HFF-Myc (cell line): ENCODE results near the gene NELL1.

ENCODE experiments used
- DNase-seq: peaks from one replicate; pipeline ENCODE4 v3.0.0-alpha.2; 2011; ENCODE audit warnings: low read depth; ENCODE audit errors: extremely low read depth
- H3K4me3 ChIP-seq: replicated peaks from 2 replicates; pipeline ENCODE4 v1.5.1; 2011; ENCODE audit warnings: low read depth, mild to moderate bottlenecking, control low read depth, low read length
- CTCF ChIP-seq: IDR thresholded peaks from 2 replicates; pipeline ENCODE4 v1.5.1; 2012; ENCODE audit warnings: mild to moderate bottlenecking, low read depth, low read length, control low read depth; ENCODE audit errors: missing control alignments

Gene NELL1

DNA sequence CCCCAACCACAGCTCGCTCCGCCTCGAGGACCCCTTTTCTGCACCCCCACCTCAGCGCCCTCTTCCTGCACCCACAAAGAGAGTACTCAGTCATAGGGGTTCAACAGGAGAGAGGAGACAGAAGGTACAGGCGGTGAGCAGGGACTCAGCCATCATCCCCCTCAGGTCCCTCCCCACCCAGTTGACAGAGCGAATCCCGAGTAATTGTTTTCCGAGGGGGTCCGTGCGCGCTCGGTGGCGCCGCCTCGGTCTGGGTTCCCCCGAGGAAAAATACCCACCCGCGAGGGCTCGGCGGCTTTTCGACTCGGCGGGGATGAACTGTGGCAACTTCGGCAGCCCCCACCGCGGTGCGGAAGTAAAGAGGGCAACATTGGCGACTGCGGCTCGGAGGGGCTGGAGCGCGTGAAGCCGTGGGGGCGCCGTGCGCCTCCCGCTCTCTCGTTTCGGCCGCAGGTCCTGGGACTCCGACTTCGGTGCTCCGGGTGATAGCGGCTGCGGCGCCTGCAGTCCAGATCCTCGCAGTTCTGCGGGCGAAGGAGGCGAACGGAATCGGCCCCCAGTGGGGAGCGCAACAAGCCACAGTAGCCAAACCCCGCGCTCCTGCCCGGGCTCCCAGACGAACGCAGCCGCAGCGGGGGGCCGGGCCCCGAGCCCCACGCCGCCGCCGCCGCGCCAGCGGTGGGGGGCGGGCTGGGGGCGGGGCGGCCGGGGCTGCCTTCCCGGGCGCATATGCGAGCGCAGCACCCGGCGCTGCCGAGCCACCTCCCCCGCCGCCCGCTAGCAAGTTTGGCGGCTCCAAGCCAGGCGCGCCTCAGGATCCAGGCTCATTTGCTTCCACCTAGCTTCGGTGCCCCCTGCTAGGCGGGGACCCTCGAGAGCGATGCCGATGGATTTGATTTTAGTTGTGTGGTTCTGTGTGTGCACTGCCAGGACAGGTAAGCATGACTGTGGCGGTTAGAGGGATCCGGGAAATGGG, at the start of gene NELL1:
NELL1 (plus strand) TSS at position 743 of the 976 bp plus-strand sequence.
- DNase-seq, result no peak
- TF ChIP-seq CTCF, result no peak
- H3K4me3 ChIP-seq, result no peak within 1 kb of the TSS

- no peak for TF ChIP-seq CTCF
- no peak for DNase-seq
- H3K4me3 ChIP-seq, result no peak overlapping the region
Measured at GRCh38 chr11:20620988-20621387, 48.4 kb upstream of the NELL1 start.

- TF ChIP-seq CTCF, result no peak
- no peak overlapping the region for H3K4me3 ChIP-seq
- no peak for DNase-seq
Measured at GRCh38 chr11:20621679-20622078, 47.7 kb upstream of the NELL1 start.

DNA sequence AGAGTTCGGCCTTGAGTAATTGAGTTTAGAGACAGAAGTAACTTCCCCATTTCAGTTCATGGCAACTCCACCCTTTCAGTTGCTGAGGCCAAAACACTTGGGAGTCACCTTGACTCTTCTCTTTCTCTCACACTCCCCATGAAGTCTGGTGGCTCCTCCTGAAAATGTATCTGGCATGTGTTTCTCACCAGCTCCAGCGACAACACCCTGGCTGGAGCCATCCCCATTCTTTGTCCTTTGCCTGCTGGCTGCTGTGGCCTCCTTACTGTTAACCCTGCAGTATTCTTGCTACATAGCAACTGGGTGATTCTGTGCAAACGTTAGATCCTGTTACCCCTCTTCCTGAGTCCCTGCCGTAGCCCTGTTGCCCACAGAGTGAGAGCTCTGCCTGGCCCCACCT, 46.1 kb upstream of the NELL1 start:
- H3K4me3 ChIP-seq, result no peak overlapping the region
- TF ChIP-seq CTCF, result no peak
- DNase-seq, result no peak

DNA sequence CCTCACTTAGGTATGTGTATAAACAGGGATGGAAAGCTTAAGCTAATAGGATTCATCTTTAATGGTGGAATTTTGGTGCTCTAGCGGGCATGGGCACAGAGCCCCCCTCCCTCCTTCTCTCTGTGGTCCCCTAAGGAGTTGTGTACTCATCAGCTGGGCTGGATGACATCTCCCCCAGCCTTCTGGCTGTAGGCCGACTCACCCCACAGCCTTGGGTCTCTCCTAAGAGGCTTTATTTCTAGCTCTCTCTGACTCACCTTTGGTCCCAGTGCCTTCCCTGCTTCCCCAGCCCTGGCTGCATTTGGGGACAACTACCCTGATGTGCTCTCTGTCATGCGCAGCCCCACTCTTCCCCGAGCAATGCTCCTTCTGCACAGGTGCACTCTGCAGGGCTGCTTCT, 43.1 kb upstream of the NELL1 start:
- no peak overlapping the region for H3K4me3 ChIP-seq
- no peak for DNase-seq
- no peak for TF ChIP-seq CTCF

DNA sequence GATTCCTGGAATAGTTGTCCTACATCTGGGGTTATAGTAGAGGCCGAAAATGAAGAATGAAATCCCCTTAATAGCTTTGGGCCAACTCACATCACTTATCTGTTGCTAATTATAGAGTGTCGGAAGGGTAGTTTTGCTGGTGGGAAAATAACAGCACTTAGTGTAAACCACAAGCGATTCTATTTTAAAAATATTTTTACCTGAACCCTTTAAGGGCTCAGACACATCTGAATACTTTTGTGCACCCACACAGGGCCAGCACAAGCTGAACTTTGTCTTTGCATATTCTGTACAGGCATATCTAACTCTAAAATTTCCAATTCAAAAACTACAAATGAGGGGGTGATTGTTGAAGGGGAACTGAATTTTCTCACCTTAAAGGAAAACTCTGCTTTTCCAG, 42.4 kb upstream of the NELL1 start:
- DNase-seq, result no peak
- TF ChIP-seq CTCF, result no peak
- H3K4me3 ChIP-seq, result no peak overlapping the region
